ENCODE results near the gene LRRC10B.
A peak's percentile ranks its signal among the peaks of the same experiment; 100 is the strongest.

LRRC10B gene

DNA sequence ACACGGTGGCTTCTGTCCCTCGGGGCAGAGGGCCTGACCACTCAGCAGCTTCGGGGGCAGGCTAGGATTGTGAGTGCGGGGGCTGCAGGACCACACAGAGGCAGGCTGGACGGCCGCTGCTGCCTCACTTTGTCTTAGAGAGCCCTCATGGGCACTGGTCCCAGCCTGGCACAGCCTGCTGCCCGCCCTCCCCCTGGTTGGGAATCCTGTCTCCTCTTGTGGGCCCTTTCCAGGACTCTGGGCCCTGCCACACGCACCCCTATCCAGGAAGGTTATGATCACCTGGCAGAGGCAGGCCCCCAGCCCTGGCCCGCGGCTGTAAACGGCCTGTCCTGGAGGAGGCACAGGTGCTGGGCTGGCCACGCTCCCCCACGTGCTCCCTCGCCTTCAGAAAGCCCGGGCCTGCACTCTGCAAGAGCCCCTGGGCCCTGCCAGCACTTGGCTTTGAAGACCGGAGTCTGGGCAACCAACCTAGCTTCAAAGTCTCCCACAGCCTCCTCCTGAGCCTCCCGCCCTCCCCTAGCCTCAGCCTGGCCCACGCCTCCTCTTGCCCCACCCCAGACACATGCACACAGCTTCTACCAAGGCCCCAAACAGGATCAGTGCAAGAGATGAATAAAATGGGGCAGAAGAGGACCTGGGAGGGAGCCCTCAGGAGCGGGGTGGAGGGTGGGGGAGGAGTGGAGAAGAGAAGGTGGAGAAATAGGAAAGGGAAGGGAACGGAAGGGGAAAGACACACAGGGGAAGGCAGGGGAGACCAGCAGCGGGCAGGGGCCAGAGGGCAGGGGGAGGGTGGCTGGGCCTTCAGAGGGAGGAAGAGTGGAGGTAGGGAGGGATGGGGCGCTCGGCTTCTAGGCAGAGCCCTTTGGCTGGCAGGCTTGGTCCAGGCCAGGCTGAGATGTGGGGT is 41.4 kb downstream of the LRRC10B start:
- no peak for DNase-seq

DNA sequence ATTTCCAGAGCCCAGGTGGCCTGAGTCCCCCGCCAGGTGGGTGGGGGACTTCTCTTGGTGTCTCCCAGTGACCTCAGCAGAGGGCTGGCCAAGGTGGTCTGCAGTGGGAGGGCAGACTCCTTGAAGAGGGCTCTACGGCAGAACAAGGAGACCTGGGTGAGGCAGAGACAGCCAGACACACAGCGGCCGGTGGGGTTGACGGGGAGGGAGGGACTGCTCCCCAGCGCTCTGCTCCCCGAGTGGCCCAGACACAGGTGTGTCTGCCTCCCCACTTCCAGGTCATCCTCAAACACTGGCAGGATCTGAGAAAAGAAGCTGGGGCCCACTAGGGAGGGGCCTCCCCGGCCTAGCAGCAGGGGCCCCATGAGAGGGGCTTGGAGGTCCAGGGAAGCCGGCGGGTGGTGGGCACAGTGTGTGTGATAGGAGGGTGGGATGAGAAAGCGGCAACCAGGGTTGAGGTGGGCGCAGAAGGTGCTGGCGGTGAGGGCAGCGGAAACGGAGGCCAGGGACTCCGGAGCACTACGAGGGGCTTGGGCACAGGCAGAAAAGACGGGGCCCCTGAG is 42.2 kb downstream of the LRRC10B start:
- DNase-seq, result no peak

DNA sequence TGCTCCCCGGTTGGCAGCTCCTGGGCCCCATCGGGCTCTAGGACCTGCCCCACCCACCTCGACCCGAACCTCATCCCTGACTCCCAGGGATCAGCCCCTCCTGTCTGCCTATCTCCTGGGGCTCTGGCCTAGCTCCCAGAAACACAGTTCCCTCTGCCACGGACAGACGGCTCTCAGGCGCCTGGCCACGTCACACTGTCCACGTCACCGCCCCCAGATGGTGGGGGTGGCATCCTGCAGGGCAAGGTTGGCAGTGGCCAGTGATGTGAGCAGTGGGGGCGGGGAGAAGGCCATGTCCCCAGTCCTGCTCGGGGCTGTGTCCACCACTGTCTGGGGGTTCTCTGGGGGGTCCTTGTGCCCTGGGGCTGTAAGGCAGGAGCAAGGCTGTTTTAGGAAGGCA is 43.1 kb downstream of the LRRC10B start:
- no peak for DNase-seq

DNA sequence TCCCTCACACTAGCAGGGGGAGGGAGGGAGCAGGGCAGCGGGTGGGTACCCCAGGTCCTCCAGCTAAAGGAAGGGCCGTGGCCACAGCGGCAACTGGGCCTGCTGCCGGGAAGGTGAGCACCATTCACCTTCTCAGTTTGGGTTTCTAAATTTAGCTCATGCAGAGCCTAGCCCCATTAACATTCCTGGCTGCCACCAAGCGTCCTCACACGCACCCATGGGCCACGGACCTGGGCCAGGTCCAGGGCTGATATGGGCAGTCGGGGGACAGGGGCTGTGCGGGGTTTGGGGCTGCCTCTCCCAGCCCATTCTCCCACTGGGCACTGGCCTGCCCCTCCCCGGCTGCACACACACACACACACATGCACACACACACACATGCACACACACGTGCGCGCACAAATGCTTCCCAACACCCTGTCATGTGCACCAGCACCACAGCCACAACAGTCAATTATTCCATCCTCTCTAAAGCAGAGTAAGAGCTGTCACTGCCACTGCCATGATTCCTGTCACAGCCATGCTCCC is 43.6 kb downstream of the LRRC10B start:
- no peak for DNase-seq

GRCh38 chr11:61553373-61554171 is 45.0 kb downstream of the LRRC10B start:
- peak; percentile 84 for DNase-seq

DNA sequence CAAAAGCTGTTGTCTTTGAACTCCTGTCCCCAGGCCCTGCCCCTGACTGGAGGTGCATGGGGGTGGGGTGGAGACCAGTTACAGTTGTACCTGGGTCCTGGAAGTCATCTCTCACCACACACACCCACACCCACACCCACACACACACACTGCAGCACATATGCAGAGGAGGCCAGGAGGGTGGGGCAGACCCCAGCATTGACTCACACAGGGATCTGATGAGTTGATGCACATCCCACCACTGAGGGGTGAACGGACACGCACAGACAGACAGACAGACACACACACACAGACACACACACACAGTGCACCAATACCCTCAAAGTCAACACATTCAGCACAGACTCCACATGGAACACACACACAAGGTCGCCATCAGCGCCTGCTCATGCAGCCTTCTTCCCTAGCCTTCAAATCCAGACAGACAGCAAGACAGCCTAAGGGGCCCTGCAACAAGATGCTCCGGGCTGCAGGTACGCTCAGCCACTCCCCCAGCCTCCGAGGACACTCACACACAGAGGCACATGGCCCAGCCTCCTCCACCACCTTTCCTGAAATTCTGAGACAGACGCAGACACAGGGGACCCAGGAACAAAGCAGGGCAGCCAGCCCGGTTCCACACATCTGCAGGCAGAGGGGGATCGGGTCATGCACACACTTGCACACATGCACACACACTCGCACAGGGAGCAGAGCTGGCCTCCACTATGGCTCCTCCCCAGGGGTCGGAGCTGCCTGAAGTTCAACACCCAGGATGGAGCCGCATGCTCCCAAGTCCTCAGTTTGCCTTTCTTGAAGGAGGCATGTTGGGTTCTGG is 45.8 kb downstream of the LRRC10B start:
- no peak for DNase-seq

GRCh38 chr11:61555051-61555969 is 46.8 kb downstream of the LRRC10B start:
- peak; percentile 92 for DNase-seq

DNA sequence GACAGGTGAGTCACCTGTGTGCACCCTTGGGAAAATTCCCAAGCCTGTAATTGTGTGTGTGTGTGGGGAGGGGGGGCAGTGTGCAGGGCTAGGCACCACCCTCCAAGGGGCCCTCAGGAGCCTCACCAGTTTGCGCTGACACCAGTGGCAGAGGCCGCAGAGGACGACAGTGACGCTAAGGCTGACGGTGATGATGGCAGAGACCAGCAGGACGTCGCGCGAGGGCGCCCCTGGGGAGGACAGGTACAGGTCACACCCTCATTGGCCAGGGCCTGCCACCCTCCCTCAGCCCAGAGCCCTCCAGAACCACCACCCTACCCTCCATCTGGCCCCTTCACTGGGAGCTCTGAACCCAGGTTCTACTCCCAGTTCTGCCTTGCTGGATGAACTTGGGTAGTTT is 47.4 kb downstream of the LRRC10B start:
- DNase-seq, result no peak

GRCh38 chr11:61556621-61557020 is 48.1 kb downstream of the LRRC10B start:
- no peak for DNase-seq
